Smooth muscle cell of the brain vasculature (primary cell): ENCODE results near the gene PRDM5.

Source experiments
- DNase-seq: peaks from one replicate; pipeline ENCODE4 v3.0.0-alpha.2; 2012; ENCODE audit warnings: low read depth, low spot score

PRDM5 gene

GRCh38 chr4:120704538-120704937 lies 218.0 kb downstream of the PRDM5 start:
- DNase-seq = no peak

- DNase-seq = no peak
These were observed 218.6 kb downstream of the PRDM5 start for GRCh38 chr4:120703908-120704307.

GRCh38 chr4:120699354-120699753 lies 223.2 kb downstream of the PRDM5 start:
- no peak for DNase-seq

- DNase-seq = peak; percentile 73
These were observed 227.6 kb downstream of the PRDM5 start for GRCh38 chr4:120694973-120695372.

- DNase-seq = no peak
These were observed 228.7 kb downstream of the PRDM5 start for GRCh38 chr4:120693816-120694215.

- DNase-seq = peak; percentile 28
These were observed 229.6 kb downstream of the PRDM5 start for GRCh38 chr4:120692964-120693363.

- no peak for DNase-seq
These were observed 231.0 kb downstream of the PRDM5 start for GRCh38 chr4:120691536-120691935.

- DNase-seq = no peak
These were observed 231.4 kb downstream of the PRDM5 start for GRCh38 chr4:120691106-120691505.

- DNase-seq = no peak
These were observed 233.7 kb downstream of the PRDM5 start for GRCh38 chr4:120688791-120689190.

- no peak for DNase-seq
These were observed 236.7 kb downstream of the PRDM5 start for GRCh38 chr4:120685756-120686278.

GRCh38 chr4:120683897-120684540 lies 238.5 kb downstream of the PRDM5 start:
- DNase-seq = no peak

- DNase-seq = no peak
These were observed 239.5 kb downstream of the PRDM5 start for GRCh38 chr4:120682981-120683380.

- no peak for DNase-seq
These were observed 241.8 kb downstream of the PRDM5 start for GRCh38 chr4:120680647-120681228.

- no peak for DNase-seq
These were observed 248.8 kb downstream of the PRDM5 start for GRCh38 chr4:120673696-120674095.

GRCh38 chr4:120672558-120673147 lies 249.9 kb downstream of the PRDM5 start:
- DNase-seq = no peak

GRCh38 chr4:120672076-120672475 lies 250.4 kb downstream of the PRDM5 start:
- DNase-seq = no peak

- DNase-seq = no peak
These were observed 251.0 kb downstream of the PRDM5 start for GRCh38 chr4:120671538-120671937.

- DNase-seq = no peak
These were observed 255.4 kb downstream of the PRDM5 start for GRCh38 chr4:120667102-120667501.

- no peak for DNase-seq
These were observed 257.7 kb downstream of the PRDM5 start for GRCh38 chr4:120664851-120665250.

- DNase-seq = no peak
These were observed 262.8 kb downstream of the PRDM5 start for GRCh38 chr4:120659616-120660170.

- DNase-seq = no peak
These were observed 263.8 kb downstream of the PRDM5 start for GRCh38 chr4:120658772-120659171.

GRCh38 chr4:120653804-120654573 lies 268.5 kb downstream of the PRDM5 start:
- no peak for DNase-seq
